ENCODE data around the gene WNT4.

DNA sequence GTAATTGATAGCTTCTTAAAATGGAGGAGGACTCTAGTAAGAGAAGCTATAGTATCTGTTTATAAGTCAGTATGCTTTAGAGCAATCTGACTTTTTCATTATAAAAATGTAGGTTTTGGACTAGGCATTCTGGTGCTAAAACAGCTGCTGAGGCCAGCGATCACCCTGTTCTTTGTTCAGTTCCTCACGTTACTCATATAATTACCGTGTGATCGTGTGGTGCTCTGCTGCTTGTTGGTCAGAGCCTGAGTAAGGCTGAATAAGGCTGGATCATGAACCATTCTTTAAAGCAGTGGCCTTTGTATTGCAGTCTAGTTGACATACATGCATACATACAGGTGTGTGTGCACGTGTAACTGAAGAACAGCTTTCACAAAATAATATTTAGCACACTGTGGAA lies 65.2 kb downstream of the WNT4 start:
- TF ChIP-seq CTCF (IDR thresholded peaks at IDR 0.05; ENCODE audit: low read depth, low read length) (no peak), POLR2A (IDR thresholded peaks at IDR 0.05; ENCODE audit: extremely low read depth, insufficient read length) (no peak)

All from NB4 (cell line).